Uterus (tissue), 2 donors: ENCODE measurements around the gene TFAP2B.

ENCODE experiments used
- CTCF ChIP-seq, 4 experiments: fragments of 200-600 bp in 2 of 4; fragments of 450-650 bp in 2 of 4; sonication (generic) in 2 of 4; IDR thresholded peaks; one replicate each; pipeline ENCODE4 v1.5.1; 2016 to 2019; ENCODE audit warnings: antibody characterized with exemption in 4 of 4, mild to moderate bottlenecking in 2 of 4, moderate library complexity in 1 of 4
- POLR2A ChIP-seq, 2 donors: fragments of 450-650 bp; IDR thresholded peaks; one replicate each; pipeline ENCODE4 v1.6.1; 2016; ENCODE audit warnings: antibody characterized with exemption in 2 of 2, mild to moderate bottlenecking in 1 of 2, moderate library complexity in 1 of 2

- TF ChIP-seq CTCF (IDR thresholded peaks at IDR 0.05): no peak
- TF ChIP-seq POLR2A (IDR thresholded peaks at IDR 0.05): no peak
Measured at GRCh38 chr6:50850223-50851048, 31.8 kb downstream of the TFAP2B start.
